DMS53 (cell line): ENCODE measurements around the gene PACRG.
"Not testable (repeated sequence)": the region's sequence is repeated elsewhere in the genome, so short reads cannot be mapped to it uniquely, and the experiment has no call there.

ENCODE experiments used
- DNase-seq: peaks from one replicate; lab custom pipeline; 2025; lab: John Stamatoyannopoulos, UW

The PACRG gene

GRCh38 chr6:162943369-162943768 is 215.6 kb downstream of the PACRG start:
- no peak for DNase-seq

- DNase-seq, result no peak
These were observed 223.5 kb downstream of the PACRG start for GRCh38 chr6:162951164-162951743.

- no peak for DNase-seq
These were observed 224.6 kb downstream of the PACRG start for GRCh38 chr6:162952423-162952822.

- DNase-seq, result no peak
These were observed 229.3 kb downstream of the PACRG start for GRCh38 chr6:162957062-162957461.

GRCh38 chr6:162960679-162961457 is 233.1 kb downstream of the PACRG start:
- DNase-seq, result no peak

- no peak for DNase-seq
These were observed 234.3 kb downstream of the PACRG start for GRCh38 chr6:162962093-162962492.

GRCh38 chr6:162963861-162964260 is 236.1 kb downstream of the PACRG start:
- DNase-seq, result no peak

- DNase-seq, result no peak
These were observed 236.8 kb downstream of the PACRG start for GRCh38 chr6:162964488-162965140.

GRCh38 chr6:162965366-162965765 is 237.6 kb downstream of the PACRG start:
- no peak for DNase-seq

- DNase-seq, result no peak
These were observed 242.5 kb downstream of the PACRG start for GRCh38 chr6:162970246-162970645.

- DNase-seq, result no peak
These were observed 243.6 kb downstream of the PACRG start for GRCh38 chr6:162971356-162971755.

GRCh38 chr6:162973151-162973872 is 245.5 kb downstream of the PACRG start:
- no peak for DNase-seq

- no peak for DNase-seq
These were observed 246.2 kb downstream of the PACRG start for GRCh38 chr6:162973980-162974379.

GRCh38 chr6:162974685-162975084 is 246.9 kb downstream of the PACRG start:
- DNase-seq, result no peak

- DNase-seq, result no peak
These were observed 248.4 kb downstream of the PACRG start for GRCh38 chr6:162976141-162976540.

GRCh38 chr6:162983234-162983633 is 255.5 kb downstream of the PACRG start:
- not testable (repeated sequence) for DNase-seq

- no peak for DNase-seq
These were observed 271.0 kb downstream of the PACRG start for GRCh38 chr6:162998777-162999176.

GRCh38 chr6:162999575-163000285 is 272.0 kb downstream of the PACRG start:
- DNase-seq, result no peak

GRCh38 chr6:163001330-163001729 is 273.6 kb downstream of the PACRG start:
- DNase-seq, result no peak

GRCh38 chr6:163008186-163008585 is 280.4 kb downstream of the PACRG start:
- no peak for DNase-seq

GRCh38 chr6:163008626-163009025 is 280.9 kb downstream of the PACRG start:
- no peak for DNase-seq

- no peak for DNase-seq
These were observed 282.4 kb downstream of the PACRG start for GRCh38 chr6:163010145-163010544.
